Omental fat pad (tissue), 4 donors: ENCODE measurements around the gene DNAAF1. TPM values are rescaled to one million over a fixed set of nuclear protein-coding genes. Genes with fewer than 3 reads are reported as not detected.

Source experiments
- ATAC-seq: fragments of 150-250 bp; one replicate; pipeline ENCODE4 v1.9.1; 2016; ENCODE audit warnings: mild to moderate bottlenecking, moderate library complexity; ENCODE audit not compliant: low FRiP score
- DNase-seq: peaks from one replicate; pipeline ENCODE4 v3.0.0-alpha.2; 2019; ENCODE audit warnings: low spot score
- total RNA-seq, 4 donors: library from RNA; depleted of rRNA; stranded (reverse); fragments of >200 nt; gene quantifications; one replicate each; pipeline ENCODE4 v1.1.0, GENCODE V29; 2016
- TF ChIP-seq, protein P1 (sequence below), 3 donors: fragments of 450-650 bp; IDR thresholded peaks; one replicate each; pipeline ENCODE4 v1.5.1; 2016 to 2017; ENCODE audit warnings: antibody characterized with exemption in 3 of 3, mild to moderate bottlenecking in 3 of 3, moderate library complexity in 2 of 3

DNAAF1 gene
- total RNA-seq, result under 1 TPM in 3 of 4 donors, not detected in 1; 0.28 to 0.48 (median 0.32) TPM

DNA sequence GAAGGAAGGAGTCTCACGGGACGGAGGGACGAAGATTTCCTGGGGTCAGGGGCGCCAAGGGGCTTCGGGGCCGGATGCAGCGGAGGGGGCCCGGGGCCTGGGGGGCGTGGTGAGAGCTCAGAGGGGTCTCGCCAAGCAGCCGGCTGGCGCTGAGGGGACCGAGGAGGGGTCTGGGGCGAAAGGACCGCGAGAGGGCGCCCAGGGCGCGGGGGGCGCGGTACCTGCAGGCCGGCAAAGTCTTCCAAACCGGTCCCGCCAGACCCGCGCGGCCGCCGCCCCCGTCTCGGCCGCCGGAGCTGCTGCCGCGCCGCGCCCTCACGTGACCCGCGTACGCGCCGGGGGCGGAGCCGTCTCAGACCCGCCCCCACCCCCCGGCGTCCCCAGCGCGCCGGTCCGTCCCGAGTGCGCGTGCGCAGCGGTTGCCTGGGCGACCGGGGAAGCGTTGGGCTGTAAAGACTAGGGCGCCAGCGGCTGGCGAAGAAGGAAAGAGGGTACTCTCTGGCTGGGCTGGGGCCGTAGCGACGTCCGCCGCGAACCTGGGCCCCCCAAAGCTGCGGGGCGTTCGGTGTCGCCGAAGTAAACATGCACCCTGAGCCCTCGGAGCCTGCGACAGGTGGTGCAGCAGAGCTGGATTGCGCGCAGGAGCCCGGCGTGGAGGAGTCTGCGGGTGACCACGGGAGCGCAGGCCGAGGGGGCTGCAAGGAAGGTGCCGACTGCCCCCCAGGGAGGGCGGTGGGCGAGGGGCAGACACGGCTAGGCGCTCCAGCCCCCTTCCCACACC, at the start of gene DNAAF1, which contains the start of gene HSDL1:
DNAAF1 (plus strand) TSS at position 450 of the 781 bp plus-strand sequence; CDS start at position 583, 133 bp downstream.
HSDL1 (minus strand) TSS at position 319 of the 781 bp plus-strand sequence. CDS start 13,856 bp downstream, outside the sequence.
- peak; percentile 80 for DNase-seq
- ATAC-seq, result peak; percentile 93
- TF ChIP-seq, protein P1, sequence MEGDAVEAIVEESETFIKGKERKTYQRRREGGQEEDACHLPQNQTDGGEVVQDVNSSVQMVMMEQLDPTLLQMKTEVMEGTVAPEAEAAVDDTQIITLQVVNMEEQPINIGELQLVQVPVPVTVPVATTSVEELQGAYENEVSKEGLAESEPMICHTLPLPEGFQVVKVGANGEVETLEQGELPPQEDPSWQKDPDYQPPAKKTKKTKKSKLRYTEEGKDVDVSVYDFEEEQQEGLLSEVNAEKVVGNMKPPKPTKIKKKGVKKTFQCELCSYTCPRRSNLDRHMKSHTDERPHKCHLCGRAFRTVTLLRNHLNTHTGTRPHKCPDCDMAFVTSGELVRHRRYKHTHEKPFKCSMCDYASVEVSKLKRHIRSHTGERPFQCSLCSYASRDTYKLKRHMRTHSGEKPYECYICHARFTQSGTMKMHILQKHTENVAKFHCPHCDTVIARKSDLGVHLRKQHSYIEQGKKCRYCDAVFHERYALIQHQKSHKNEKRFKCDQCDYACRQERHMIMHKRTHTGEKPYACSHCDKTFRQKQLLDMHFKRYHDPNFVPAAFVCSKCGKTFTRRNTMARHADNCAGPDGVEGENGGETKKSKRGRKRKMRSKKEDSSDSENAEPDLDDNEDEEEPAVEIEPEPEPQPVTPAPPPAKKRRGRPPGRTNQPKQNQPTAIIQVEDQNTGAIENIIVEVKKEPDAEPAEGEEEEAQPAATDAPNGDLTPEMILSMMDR (IDR thresholded peaks at IDR 0.05), result no peak

DNA sequence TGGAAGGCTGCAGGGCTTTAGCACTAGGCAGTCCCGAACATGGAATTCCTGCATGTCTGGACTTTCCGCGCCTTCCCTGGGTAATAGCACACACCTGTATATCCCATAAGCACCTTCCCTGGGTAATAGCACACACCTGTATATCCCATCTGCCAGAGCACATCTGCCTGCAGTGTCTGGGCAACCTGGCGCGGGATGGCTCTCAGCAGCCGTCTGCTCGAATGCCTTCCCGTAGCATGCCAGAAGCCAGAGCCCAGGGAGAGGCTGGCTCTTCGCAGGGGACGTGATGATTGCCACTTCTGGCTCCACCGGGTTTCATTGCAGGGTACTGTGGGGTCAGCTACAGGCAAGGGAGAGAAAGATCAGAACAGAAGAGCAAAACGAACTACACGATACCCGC, 49.6 kb upstream of the DNAAF1 start:
- TF ChIP-seq, protein P1 (IDR thresholded peaks at IDR 0.05), result no peak
- ATAC-seq, result no peak
- no peak for DNase-seq

DNA sequence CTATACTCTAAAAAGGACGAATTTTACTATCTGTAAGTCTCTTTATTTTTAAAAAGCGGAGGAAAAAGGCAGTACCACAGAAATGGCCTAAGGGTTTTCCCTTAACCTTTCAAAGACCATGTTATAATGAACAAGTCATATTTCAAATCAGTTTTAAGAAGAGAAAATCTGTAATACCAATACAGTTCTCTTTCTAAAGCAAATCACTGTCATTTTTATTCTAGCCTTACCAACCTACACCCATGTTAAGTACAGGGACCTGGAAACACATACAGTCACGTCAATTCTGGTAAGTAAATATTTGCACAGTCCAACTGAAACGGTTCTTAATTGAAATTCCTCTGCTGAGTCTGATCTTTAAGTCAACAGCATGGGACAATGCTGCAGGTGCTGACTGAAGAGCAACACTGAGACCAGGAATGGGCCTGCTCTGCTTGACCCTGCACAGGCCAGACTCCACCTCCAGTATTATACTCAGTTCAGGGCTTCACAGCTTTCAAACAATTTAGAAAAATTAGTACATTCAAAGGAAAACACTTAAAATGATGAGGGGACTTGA, 48.6 kb upstream of the DNAAF1 start:
- DNase-seq (no peak), ATAC-seq (no peak)
- TF ChIP-seq, protein P1 (IDR thresholded peaks at IDR 0.05), result no peak

GRCh38 chr16:84098939-84099338, 46.2 kb upstream of the DNAAF1 start:
- TF ChIP-seq, protein P1 (IDR thresholded peaks at IDR 0.05), result no peak
- ATAC-seq (no peak), DNase-seq (no peak)

- TF ChIP-seq, protein P1 (IDR thresholded peaks at IDR 0.05), result no peak
- DNase-seq, result no peak
- ATAC-seq, result no peak
Measured at GRCh38 chr16:84103678-84104077, 41.4 kb upstream of the DNAAF1 start.

- DNase-seq, result no peak
- TF ChIP-seq, protein P1 (IDR thresholded peaks at IDR 0.05), result no peak
- ATAC-seq, result no peak
Measured at GRCh38 chr16:84104231-84104630, 40.9 kb upstream of the DNAAF1 start.
